ENCODE results near the gene GLTP. TPM values are rescaled to one million over a fixed set of nuclear protein-coding genes. Genes with fewer than 3 reads are reported as not detected.

Gene GLTP
- total and polyA plus RNA-seq, 2 of the 13 experiments (the other 11 are each of a cell fraction or from before 2014, with no cell fraction given), result 10.7 to 12.9 TPM

GRCh38 chr12:109899783-109900751, 19.7 kb upstream of the GLTP start, which contains the start of gene TCHP (continued):
- TF ChIP-seq KIAA2018 (CRISPR knock-in tag; IDR thresholded peaks at IDR 0.05; ENCODE audit: borderline replicate concordance), result no peak
- peak; percentile 96 for TF ChIP-seq SAP130 (CRISPR knock-in tag; IDR thresholded peaks at IDR 0.05; ENCODE audit: low read depth)
- no peak for TF ChIP-seq HOXA9 (CRISPR knock-in tag; IDR thresholded peaks at IDR 0.05; ENCODE audit: borderline replicate concordance)
- TF ChIP-seq ZNF619 (CRISPR knock-in tag; IDR thresholded peaks at IDR 0.05), result no peak
- TF ChIP-seq SALL1 (CRISPR knock-in tag; IDR thresholded peaks at IDR 0.05), result peak; percentile 86
- TF ChIP-seq UBTF (CRISPR knock-in tag; IDR thresholded peaks at IDR 0.05), result peak; percentile 93
- TF ChIP-seq ZC3H4 (CRISPR knock-in tag; IDR thresholded peaks at IDR 0.05; ENCODE audit: borderline replicate concordance), result no peak
- TF ChIP-seq ZNF253 (CRISPR knock-in tag; IDR thresholded peaks at IDR 0.05; ENCODE audit: borderline replicate concordance), result no peak
- TF ChIP-seq THAP9 (CRISPR knock-in tag; IDR thresholded peaks at IDR 0.05; ENCODE audit: borderline replicate concordance), result peak; percentile 41; the same call in 1 of the 2 replicates
- TF ChIP-seq ZNF75D (CRISPR knock-in tag; IDR thresholded peaks at IDR 0.05; ENCODE audit: borderline replicate concordance), result no peak
- TF ChIP-seq RARG (CRISPR knock-in tag; IDR thresholded peaks at IDR 0.05; ENCODE audit: low read depth), result no peak
- TF ChIP-seq RAD51 (IDR thresholded peaks at IDR 0.05; ENCODE audit: borderline replicate concordance), result no peak
- TF ChIP-seq, protein P1, sequence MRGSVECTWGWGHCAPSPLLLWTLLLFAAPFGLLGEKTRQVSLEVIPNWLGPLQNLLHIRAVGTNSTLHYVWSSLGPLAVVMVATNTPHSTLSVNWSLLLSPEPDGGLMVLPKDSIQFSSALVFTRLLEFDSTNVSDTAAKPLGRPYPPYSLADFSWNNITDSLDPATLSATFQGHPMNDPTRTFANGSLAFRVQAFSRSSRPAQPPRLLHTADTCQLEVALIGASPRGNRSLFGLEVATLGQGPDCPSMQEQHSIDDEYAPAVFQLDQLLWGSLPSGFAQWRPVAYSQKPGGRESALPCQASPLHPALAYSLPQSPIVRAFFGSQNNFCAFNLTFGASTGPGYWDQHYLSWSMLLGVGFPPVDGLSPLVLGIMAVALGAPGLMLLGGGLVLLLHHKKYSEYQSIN (CRISPR knock-in tag; IDR thresholded peaks at IDR 0.05; ENCODE audit: borderline replicate concordance), result no peak
